HUES6 (cell line): Measurements from ENCODE around the gene ARMC6.

Experiments
- H3K27ac ChIP-seq: 2 replicates; pipeline ENCODE4 v1.7.0; 2013; ENCODE audit warnings: low read depth, mild to moderate bottlenecking, low read length, inconsistent platforms
- H3K27me3 ChIP-seq: 2 replicates; pipeline ENCODE4 v1.6.1; 2013; ENCODE audit warnings: low read length; ENCODE audit not compliant: control insufficient read depth, insufficient read depth
- H3K36me3 ChIP-seq: 2 replicates; pipeline ENCODE4 v1.6.1; 2013; ENCODE audit warnings: low read length; ENCODE audit not compliant: control insufficient read depth, insufficient read depth
- H3K4me1 ChIP-seq: 2 replicates; pipeline ENCODE4 v1.6.1; 2013; ENCODE audit warnings: low read length; ENCODE audit not compliant: control insufficient read depth, insufficient read depth
- H3K4me3 ChIP-seq: 2 replicates; pipeline ENCODE4 v1.5.1; 2013; ENCODE audit warnings: low read depth, low read length
- H3K9ac ChIP-seq: one replicate; pipeline ENCODE4 v1.6.1; 2013; ENCODE audit warnings: mild to moderate bottlenecking, low read length
- H3K9me3 ChIP-seq: 2 replicates; pipeline ENCODE4 v1.6.1; 2013; ENCODE audit warnings: low read depth, low read length; ENCODE audit not compliant: control insufficient read depth, insufficient read depth

The ARMC6 gene

DNA sequence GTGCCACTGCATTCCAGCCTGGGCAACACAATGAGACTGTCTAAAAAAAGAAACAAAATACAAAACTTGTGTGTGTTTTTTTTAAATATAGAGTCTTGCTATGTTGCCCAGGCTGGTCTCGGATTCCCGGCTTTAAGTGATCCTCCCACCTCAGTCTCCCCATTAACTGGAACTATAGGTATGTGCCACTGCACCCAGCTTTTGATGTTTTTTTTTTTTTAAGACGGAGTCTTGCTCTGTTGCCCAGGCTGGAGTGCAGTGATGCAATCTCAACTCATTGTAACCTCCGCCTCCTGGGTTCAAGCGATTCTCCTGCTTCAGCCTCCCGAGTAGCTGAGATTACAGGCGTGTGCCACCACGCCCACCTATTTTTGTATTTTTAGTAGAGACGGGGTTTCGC lies 37.1 kb upstream of the ARMC6 start:
- no peak overlapping the region for H3K9ac ChIP-seq
- peaks cover 80% of the 10 kb centered on the region for H3K36me3 ChIP-seq
- no peaks in the 10 kb centered on the region for H3K27me3 ChIP-seq
- H3K4me3 ChIP-seq, result no peak overlapping the region
- no peaks in the 10 kb centered on the region for H3K4me1 ChIP-seq
- no peaks in the 10 kb centered on the region for H3K9me3 ChIP-seq
- H3K27ac ChIP-seq, result no peak overlapping the region

DNA sequence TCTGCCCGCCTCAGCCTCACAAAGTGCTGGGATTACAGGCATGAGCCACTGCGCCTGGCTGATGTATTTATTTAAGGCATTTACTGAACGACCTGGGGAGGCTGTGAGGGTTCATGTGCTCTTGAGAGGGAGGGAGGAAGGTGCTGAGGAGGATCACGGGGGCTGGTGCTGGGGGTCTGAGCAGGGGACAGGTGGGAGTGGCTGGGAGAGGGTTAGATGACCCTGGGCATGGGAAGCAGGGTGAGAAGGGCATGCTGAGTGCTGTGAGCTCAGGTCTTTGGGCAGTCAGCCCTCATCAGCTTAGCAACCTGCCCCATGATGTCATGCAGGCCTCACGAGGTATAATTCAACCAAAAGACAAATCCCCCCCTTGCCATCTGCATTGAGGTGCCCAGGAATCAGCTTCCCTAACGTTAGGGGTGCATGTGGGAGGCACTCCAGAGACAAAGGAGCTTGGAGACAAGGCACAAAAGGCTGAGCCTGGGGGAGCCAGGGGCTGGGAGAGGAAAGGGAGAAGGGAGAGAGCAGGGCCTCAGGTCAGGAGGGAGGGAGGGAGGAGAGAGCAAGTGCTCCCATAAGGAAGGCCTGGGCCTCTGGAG lies 36.5 kb upstream of the ARMC6 start:
- H3K4me1 ChIP-seq, result no peaks in the 10 kb centered on the region
- no peaks in the 10 kb centered on the region for H3K9me3 ChIP-seq
- no peaks in the 10 kb centered on the region for H3K27me3 ChIP-seq
- H3K9ac ChIP-seq, result no peak overlapping the region
- peaks cover 82% of the 10 kb centered on the region for H3K36me3 ChIP-seq
- no peak overlapping the region for H3K27ac ChIP-seq
- no peak overlapping the region for H3K4me3 ChIP-seq

DNA sequence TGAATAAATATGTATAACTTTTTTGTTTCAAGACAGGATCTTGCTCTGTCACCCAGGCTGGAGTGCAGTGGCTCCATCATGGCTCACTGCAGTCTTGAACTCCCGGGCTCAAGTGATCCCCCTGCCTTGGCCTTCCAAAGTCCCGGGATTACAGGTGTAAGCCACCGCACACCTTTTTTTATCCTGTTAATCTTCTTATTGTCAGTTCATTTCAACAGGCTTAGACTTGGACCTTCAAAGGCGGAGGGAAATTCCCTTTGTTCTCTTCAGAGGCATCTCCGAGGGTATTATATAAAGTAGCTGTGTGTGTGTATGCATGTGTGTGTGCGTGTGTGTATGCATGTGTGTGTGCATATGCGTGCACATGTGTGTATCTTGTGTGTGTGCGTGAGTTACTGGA lies 35.1 kb upstream of the ARMC6 start:
- no peaks in the 10 kb centered on the region for H3K9me3 ChIP-seq
- peaks cover 85% of the 10 kb centered on the region for H3K36me3 ChIP-seq
- no peaks in the 10 kb centered on the region for H3K4me1 ChIP-seq
- no peak overlapping the region for H3K4me3 ChIP-seq
- H3K27me3 ChIP-seq, result no peaks in the 10 kb centered on the region
- no peak overlapping the region for H3K27ac ChIP-seq
- no peak overlapping the region for H3K9ac ChIP-seq

DNA sequence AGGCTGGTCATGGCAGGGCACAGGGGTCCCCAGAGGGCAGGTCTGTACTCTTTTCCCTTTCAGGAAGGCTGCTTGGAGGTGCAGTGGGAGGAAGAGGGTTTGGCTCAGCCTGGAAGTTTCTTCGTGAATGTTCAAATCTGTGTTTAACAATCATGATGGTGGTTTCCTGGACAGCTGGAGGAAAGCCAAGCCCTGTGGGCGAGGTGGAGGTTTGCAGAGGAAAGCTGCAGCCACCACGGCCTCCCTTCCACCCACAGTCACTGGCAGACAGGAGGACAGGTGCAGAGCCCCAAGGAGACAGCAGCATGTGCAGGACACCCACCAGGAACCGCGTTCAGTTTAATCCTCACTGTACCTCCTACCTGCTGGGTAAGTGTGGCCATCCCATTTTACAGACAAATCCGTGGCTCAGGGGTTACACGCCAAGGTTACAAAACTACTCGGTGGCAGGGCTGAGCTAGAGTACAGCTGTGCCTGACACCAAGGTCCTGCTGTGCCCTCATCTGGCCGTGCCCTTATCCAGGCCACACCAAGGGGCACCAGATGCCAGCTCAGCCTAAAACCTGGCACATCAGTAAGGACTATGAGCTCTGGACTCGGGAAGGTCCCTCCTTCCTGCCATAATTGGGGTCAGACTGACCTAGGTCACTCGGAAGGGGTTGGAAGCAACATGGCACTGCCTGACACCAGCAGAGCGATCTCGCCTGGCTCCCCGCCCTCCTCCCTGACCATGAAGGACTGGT lies 34.2 kb upstream of the ARMC6 start:
- no peaks in the 10 kb centered on the region for H3K27me3 ChIP-seq
- H3K36me3 ChIP-seq, result peaks cover 85% of the 10 kb centered on the region
- no peak overlapping the region for H3K9ac ChIP-seq
- H3K4me3 ChIP-seq, result no peak overlapping the region
- no peak overlapping the region for H3K27ac ChIP-seq
- no peaks in the 10 kb centered on the region for H3K9me3 ChIP-seq
- H3K4me1 ChIP-seq, result no peaks in the 10 kb centered on the region

DNA sequence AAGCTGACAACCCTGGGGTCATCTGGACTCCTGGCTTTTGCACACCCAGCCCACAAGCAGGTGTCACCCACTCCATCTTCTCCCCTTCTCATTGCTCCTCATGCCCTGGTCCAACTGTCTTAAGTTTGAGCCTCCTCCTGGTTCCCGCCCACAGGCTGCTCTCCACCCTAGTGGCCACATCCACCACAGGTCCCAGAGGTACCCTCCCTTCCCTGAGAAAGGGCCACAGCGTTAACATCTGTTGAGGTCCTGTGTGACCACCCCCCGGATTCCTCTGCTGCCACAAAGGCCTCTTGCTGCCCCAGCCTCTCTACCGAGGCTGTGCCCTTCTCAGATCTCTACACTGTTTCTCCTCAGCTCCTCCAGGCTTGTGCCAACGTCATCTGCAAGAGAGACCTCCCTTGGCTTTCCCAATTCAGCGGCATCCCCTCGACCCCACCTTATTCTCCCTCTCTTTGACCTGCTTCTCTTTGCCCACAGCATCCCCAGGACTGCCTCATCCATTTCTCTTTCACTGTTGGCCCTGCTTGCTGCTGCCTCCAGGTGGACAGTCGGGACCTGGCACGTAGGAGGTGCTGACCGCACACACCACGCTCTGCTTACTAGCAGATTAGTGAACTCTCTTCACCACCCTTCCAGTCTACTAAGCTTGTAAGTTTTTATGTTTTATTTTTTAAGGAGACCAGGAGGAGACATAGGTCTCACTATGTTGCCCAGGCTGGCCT lies 33.3 kb upstream of the ARMC6 start:
- H3K4me1 ChIP-seq, result no peaks in the 10 kb centered on the region
- no peak overlapping the region for H3K27ac ChIP-seq
- peaks cover 85% of the 10 kb centered on the region for H3K36me3 ChIP-seq
- no peaks in the 10 kb centered on the region for H3K27me3 ChIP-seq
- no peak overlapping the region for H3K4me3 ChIP-seq
- H3K9ac ChIP-seq, result no peak overlapping the region
- H3K9me3 ChIP-seq, result no peaks in the 10 kb centered on the region

DNA sequence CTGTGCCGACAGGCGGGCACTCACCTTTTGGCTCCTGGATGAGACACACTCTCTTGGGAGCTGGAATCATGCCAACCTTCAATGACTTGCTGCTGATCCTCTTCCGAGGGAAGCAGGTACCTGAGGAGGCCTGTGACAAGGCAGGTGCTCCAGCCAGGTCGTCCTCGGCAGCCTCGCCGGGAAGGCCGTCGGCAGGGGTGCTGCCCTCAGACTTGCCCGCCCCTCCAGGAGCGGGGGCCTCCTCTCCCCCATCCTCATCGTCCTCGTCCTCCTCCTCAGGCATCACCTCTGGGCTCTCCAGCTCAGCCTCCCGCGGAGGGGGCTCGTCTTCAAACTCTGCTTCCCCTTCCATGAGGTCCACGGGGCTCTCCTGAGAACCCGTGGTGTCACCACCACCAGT lies 29.3 kb upstream of the ARMC6 start:
- no peak overlapping the region for H3K9ac ChIP-seq
- H3K27me3 ChIP-seq, result no peaks in the 10 kb centered on the region
- no peaks in the 10 kb centered on the region for H3K9me3 ChIP-seq
- no peak overlapping the region for H3K27ac ChIP-seq
- H3K4me3 ChIP-seq, result no peak overlapping the region
- H3K4me1 ChIP-seq, result no peaks in the 10 kb centered on the region
- H3K36me3 ChIP-seq, result peaks cover 89% of the 10 kb centered on the region

DNA sequence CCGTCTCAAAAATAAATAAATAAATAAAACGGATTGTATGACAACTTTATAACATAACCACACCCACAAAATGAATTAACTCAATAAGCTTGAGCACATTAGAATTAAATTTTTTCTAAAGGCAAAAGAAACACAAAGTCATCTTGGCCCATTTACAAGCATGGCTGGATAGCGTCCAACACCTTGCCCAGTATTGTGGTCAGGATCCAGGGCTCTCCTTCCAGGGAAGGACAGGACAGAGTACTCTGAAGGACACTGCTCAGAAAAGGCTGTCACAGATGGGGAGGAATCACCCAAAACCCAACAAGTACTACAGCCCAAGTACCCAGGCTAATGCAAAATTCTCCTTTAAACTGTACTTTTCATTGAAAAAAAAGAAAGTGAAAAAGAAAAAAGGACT lies 27.2 kb upstream of the ARMC6 start:
- H3K9me3 ChIP-seq, result no peaks in the 10 kb centered on the region
- H3K36me3 ChIP-seq, result peaks cover 91% of the 10 kb centered on the region

DNA sequence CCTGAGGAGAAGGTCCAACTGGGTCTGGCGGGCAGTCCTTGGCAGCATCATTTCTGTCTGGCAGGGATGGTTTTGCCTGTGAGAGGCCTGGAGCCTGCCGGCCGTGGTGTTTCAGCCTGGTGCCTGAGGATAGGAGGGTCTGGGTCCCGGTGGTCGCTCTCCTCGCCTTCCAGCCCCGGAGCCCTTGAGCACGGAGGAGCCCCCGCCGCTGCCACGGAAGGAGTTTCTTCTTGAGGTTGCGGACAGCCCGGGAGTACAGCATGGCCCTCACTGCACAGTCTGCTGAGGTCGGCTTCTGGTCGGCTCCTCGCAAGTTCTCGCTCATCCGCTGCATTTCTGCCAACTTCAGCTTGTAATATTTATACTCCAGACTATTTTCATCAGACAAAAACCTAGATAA lies 23.5 kb upstream of the ARMC6 start:
- H3K9me3 ChIP-seq, result no peaks in the 10 kb centered on the region

More for the DNA sequence above, 27.2 kb upstream of the ARMC6 start:
- Histone ChIP-seq H3K27ac (no peak overlapping the region), H3K27me3 (no peaks in the 10 kb centered on the region), H3K4me1 (no peaks in the 10 kb centered on the region), H3K9ac (no peak overlapping the region), H3K4me3 (no peak overlapping the region)

DNA sequence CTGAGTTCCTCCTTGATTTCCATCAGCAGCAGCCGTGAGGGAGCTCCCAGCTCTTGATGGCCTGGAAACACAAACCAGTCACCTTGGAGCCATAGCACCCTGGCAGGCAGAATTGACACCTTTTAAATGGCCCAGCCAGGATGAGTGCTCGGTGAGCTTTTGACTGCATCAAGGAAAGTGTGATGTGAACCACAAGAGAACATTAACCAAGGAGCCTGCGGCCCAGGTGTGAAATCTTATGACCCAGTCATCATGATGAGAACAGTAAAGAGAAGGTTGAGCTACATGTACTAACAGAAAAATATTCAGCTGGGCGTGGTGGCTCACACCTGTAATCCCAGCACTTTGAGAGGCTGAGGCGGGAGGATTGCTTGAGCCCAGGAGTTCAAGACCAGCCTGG lies 22.9 kb upstream of the ARMC6 start:
- no peak overlapping the region for H3K27ac ChIP-seq
- H3K9ac ChIP-seq, result no peak overlapping the region
- no peaks in the 10 kb centered on the region for H3K9me3 ChIP-seq
- H3K4me3 ChIP-seq, result no peak overlapping the region
- H3K27me3 ChIP-seq, result no peaks in the 10 kb centered on the region
- H3K4me1 ChIP-seq, result no peaks in the 10 kb centered on the region
- H3K36me3 ChIP-seq, result peaks cover 88% of the 10 kb centered on the region

More for the DNA sequence above, 23.5 kb upstream of the ARMC6 start:
- Histone ChIP-seq H3K4me1 (no peaks in the 10 kb centered on the region), H3K9ac (no peak overlapping the region), H3K27me3 (no peaks in the 10 kb centered on the region), H3K4me3 (no peak overlapping the region), H3K36me3 (peaks cover 90% of the 10 kb centered on the region), H3K27ac (no peak overlapping the region)

DNA sequence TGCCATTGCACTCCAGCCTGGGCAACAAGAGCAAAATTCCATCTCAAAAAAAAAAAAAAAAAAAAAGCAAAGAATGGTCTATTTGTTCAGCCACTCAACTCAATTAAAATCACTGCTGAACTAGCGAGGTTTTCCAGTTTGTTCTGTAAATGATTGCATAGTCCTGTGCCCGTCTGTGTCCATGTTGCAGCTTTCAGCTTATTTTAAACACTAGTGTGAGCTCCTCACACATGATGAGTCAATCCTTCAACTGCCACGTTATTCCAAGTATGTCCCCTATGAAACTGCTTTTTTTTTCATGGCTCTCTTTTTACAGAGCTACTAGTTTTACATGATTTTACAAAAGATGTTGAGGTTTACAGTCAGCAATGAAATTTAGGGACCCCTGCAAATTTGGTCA lies 12.3 kb upstream of the ARMC6 start:
- H3K9me3 ChIP-seq, result no peaks in the 10 kb centered on the region

DNA sequence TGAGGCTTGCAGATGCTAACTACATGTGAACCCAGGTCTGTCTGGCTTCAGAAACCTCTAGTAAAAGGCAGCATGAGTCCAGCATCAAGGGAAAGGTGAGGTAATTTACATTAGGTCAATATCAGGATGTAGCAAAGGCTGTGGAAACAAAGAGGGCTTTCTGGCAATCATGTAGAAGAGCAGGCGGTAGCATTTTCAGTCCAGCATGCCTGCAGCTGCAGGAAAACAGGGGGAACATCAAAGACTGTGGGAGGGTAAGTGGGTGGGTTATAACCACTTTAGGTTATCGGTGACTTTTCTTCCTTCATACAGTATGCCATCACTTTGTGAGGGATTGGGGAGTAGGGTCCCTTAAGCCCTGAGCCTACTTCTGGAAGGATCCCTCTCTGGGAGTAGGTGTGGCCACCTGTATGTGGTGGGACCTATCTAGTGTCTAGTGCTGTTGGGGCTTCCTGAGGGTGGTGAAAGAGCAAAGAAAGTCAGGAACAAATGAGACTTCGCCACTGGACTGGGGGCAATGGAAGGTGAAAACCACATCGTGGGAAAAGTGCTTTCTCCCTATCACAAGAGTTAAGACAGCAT lies 10.9 kb upstream of the ARMC6 start:
- peaks cover 84% of the 10 kb centered on the region for H3K36me3 ChIP-seq

More for the DNA sequence above, 12.3 kb upstream of the ARMC6 start:
- Histone ChIP-seq H3K9ac (no peak overlapping the region), H3K27me3 (no peaks in the 10 kb centered on the region), H3K4me1 (no peaks in the 10 kb centered on the region), H3K36me3 (peaks cover 83% of the 10 kb centered on the region), H3K27ac (no peak overlapping the region), H3K4me3 (no peak overlapping the region)

More for the DNA sequence above, 10.9 kb upstream of the ARMC6 start:
- Histone ChIP-seq H3K4me1 (no peaks in the 10 kb centered on the region), H3K27me3 (no peaks in the 10 kb centered on the region), H3K27ac (no peak overlapping the region), H3K9me3 (no peaks in the 10 kb centered on the region), H3K9ac (no peak overlapping the region), H3K4me3 (no peak overlapping the region)
